GM18505 (cell line): ENCODE data around the gene CDC14B.

Experiments used
- ATAC-seq: cut with Tn5 transposase; IDR thresholded peaks from one replicate; pipeline ENCODE4 v1.9.1; 2021; ENCODE audit not compliant: unreplicated experiment
- POLR2A ChIP-seq: IDR thresholded peaks from 4 replicates; pipeline ENCODE4 v1.6.1; 2011; ENCODE audit warnings: borderline replicate concordance; ENCODE audit not compliant: insufficient read depth, insufficient read length; ENCODE audit errors: extremely low read depth

Gene CDC14B

DNA sequence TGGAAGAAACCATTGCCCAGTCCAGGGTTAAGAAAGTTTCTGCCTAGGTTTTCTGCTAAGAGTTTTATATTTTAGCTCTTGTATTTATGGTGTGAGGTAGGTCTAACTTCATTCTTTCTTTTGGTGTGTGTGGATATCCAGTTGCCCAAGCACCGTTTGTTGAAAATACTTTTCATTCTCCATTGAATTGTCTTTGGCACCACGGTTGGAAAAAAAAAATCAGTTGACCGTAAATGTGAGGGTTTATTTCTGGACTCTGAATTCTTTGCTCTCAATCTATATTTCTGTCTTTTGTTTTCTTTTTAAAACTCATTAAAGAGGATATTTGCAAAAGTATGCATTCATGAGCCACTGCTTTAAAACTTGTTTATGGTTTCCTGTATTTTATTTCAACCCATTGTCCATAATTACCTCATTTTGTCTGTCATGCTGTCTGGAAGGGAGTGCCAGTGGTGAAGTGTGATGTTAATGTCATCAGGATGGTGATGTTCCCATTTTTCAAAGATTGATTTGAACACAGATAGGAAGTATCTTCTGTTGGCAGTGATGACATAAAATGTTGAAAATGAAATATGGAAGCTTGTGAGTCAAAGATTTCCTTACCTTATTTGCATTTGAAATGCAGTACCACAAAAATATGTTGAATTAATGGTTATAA, 135.8 kb downstream of the CDC14B start:
- no peak for TF ChIP-seq POLR2A
- ATAC-seq = no peak

DNA sequence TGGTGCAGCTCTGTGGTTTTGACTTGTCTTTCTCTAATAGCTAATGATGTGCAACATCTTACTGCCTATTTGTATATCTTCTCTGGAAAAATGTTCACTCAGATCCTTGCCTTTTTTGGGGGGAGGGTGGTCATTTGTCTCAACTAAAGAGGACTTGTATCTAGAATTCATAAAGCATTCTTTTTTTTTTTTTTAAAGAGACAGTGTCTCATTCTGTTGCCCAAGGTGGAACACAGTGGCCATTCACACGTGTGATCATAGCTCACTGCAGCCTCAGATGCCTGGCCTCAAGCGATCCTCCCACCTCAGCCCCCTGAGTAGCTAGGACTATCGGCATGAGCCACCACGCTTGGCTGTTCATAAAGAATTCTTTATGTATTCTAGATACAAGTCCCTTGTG, 136.4 kb downstream of the CDC14B start:
- no peak for ATAC-seq
- TF ChIP-seq POLR2A = no peak

- no peak for TF ChIP-seq POLR2A
Measured at GRCh38 chr9:96482476-96482875, 137.2 kb downstream of the CDC14B start.

DNA sequence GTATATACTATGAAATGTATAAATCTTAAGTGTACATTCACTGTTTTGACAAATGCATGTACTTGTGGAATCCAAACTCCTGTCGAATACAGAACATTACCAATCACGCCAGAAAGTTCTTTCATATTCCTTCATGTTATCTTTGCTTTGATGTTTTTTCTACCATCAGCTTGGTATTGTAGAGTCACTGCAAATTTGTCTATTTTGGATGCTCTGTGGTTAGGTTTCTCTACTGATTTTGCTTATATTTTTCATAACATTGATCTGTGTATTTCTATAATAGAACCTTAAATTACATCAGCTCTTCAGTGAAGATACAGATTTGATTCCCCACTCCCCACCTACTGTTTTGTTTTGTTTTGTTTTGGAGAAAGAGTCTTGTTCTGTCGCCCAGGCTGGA, 138.9 kb downstream of the CDC14B start:
- no peak for ATAC-seq
- no peak for TF ChIP-seq POLR2A

More at GRCh38 chr9:96482476-96482875, 137.2 kb downstream of the CDC14B start:
- ATAC-seq = no peak

- ATAC-seq = peak; percentile 76
- no peak for TF ChIP-seq POLR2A
Measured at GRCh38 chr9:96478829-96479371, 140.7 kb downstream of the CDC14B start.

DNA sequence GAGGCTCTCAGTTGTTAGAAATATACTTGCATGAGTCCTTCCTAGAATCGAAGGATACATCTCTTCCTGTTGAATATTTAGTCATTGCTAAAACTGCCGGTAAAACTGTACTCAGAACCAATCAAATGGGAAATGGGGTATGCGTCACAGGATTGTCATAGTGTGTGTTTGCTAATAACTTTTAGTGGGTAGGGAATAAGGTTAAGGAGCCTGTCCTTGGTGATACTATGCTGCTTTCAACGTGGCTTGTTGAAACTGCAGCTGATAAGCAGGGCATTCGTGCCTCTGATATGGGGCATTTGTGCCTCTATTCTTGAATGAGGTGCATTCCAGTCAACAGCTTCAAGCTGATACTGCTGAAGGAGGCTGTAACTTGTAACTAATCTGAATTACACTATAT, 143.1 kb downstream of the CDC14B start:
- no peak for ATAC-seq
- TF ChIP-seq POLR2A = no peak

GRCh38 chr9:96476013-96476412, 143.6 kb downstream of the CDC14B start:
- TF ChIP-seq POLR2A = no peak
- ATAC-seq = no peak

DNA sequence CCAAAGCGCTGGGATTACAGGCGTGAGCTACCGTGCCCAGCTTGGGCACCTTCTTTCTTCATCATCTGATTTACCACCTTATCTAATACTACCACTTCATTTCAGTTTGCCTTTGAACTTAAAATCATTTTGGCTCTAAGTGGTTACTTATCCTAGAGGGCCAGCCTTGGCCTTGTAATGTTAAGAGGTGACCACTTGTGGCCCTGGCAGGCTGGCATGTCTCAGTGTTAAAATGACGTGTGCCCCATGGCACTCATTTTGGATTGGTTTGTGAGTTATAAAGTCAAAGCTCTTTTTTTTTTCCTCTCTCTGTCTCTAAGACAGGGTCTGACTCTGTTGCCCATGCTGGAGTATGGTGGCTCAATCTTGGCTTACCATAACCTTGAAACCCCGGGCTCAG, 151.9 kb downstream of the CDC14B start:
- ATAC-seq = no peak
- TF ChIP-seq POLR2A = no peak

GRCh38 chr9:96464426-96464825, 155.2 kb downstream of the CDC14B start:
- ATAC-seq = no peak

GRCh38 chr9:96462541-96462940, 157.1 kb downstream of the CDC14B start:
- TF ChIP-seq POLR2A = no peak
- no peak for ATAC-seq

More at GRCh38 chr9:96464426-96464825, 155.2 kb downstream of the CDC14B start:
- TF ChIP-seq POLR2A = no peak

- no peak for ATAC-seq
- no peak for TF ChIP-seq POLR2A
Measured at GRCh38 chr9:96461336-96461735, 158.3 kb downstream of the CDC14B start.

- no peak for ATAC-seq
- no peak for TF ChIP-seq POLR2A
Measured at GRCh38 chr9:96460882-96461281, 158.8 kb downstream of the CDC14B start.

GRCh38 chr9:96460470-96460869, 159.2 kb downstream of the CDC14B start:
- no peak for ATAC-seq
- TF ChIP-seq POLR2A = no peak

DNA sequence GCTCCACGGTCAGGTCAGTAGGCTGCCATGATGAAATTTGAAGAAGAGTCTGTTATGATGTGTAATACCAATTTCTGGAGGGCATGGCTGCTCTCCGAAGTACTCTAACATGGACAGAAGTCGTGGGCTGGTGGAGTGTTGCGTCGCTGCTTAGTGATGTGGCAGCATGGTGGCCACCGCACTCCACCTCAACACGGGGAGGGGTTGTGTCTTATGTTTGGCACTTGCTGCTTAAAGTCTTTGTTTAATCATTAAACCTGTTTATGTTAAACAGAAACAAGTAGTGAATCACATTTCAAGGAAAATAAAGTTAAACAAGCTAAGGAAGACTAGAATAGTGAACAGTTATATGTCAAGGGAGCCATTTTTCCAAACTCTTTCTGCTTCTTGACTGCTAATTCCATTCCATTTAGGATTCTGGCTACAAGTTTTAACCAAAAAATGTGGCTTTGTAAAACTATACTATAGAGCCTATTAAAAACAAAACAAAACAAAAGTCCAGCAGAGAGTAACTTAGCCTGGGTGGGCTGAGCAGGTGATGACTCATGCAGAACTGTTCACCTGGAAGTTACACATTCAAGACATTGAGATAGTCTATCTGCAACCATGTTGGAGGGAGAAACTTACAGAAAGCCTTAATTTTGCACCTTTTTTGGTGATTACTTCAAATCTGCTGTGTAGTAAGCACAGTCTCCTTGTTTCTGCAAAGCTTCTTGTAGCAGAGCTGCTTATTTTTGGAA, 160.2 kb downstream of the CDC14B start:
- no peak for ATAC-seq
- TF ChIP-seq POLR2A = no peak

DNA sequence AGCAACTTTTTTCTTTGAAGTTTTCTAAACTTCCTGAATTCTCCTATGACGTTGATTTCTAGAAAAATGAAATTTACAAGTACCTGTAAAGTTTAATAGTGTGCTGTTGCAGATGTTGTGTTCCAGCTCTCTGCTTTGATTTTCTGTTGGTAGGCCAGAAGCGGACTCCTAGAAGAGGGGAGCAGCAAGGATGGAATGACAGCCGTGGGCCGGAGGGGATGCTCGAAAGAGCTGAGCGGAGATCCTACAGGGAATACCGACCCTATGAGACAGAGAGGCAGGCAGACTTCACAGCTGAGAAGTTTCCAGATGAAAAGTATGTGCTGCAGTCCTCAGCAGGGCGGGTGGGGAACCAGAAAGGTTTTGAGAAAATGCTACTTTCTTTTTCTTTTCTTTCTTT, 161.4 kb downstream of the CDC14B start:
- no peak for ATAC-seq
- TF ChIP-seq POLR2A = no peak

DNA sequence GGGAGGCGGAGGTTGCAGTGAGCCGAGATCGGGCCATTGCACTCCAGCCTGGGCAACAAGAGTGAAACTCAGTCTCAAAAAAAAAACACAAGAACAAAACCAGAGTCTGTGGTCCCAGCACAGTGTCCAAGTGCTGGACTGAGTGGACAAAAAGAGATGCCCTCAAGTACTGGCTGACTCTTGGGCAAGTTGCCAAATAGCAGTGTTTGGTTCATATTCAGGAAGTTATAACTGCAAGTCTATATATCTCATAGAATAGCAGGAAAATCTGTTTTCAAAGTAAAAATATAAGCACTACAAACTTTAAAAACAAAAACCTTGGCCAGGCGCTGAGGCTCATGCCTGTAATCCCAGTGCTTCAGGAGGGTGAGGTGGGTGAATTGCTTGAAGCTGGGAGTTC, 162.4 kb downstream of the CDC14B start:
- TF ChIP-seq POLR2A = no peak
- no peak for ATAC-seq
